ENCODE results near the gene SGMS2.

SGMS2 gene

GRCh38 chr4:107799669-107800450 is 24.9 kb upstream of the SGMS2 start:
- no peak overlapping the region for H3K27ac ChIP-seq
- no peak for TF ChIP-seq ZFX (IDR thresholded peaks at IDR 0.05; ENCODE audit: borderline replicate concordance)
- no peak for TF ChIP-seq CTCF (IDR thresholded peaks at IDR 0.05)

- no peak overlapping the region for H3K27ac ChIP-seq
- TF ChIP-seq CTCF (IDR thresholded peaks at IDR 0.05) (no peak), ZFX (IDR thresholded peaks at IDR 0.05; ENCODE audit: borderline replicate concordance) (no peak)
Measured at GRCh38 chr4:107800706-107801105, 24.0 kb upstream of the SGMS2 start.

GRCh38 chr4:107801766-107802211 is 22.9 kb upstream of the SGMS2 start:
- TF ChIP-seq ZFX (IDR thresholded peaks at IDR 0.05; ENCODE audit: borderline replicate concordance) (no peak), CTCF (IDR thresholded peaks at IDR 0.05) (no peak)
- no peak overlapping the region for H3K27ac ChIP-seq

GRCh38 chr4:107804956-107805355 is 19.8 kb upstream of the SGMS2 start:
- TF ChIP-seq ZFX (IDR thresholded peaks at IDR 0.05; ENCODE audit: borderline replicate concordance) (no peak), CTCF (IDR thresholded peaks at IDR 0.05) (no peak)
- H3K27ac ChIP-seq: no peak overlapping the region

GRCh38 chr4:107806196-107806595 is 18.5 kb upstream of the SGMS2 start:
- TF ChIP-seq CTCF (IDR thresholded peaks at IDR 0.05): no peak
- TF ChIP-seq ZFX (IDR thresholded peaks at IDR 0.05; ENCODE audit: borderline replicate concordance): no peak
- H3K27ac ChIP-seq: no peak overlapping the region

GRCh38 chr4:107808572-107808971 is 16.2 kb upstream of the SGMS2 start:
- no peak for TF ChIP-seq CTCF (IDR thresholded peaks at IDR 0.05)
- no peak for TF ChIP-seq ZFX (IDR thresholded peaks at IDR 0.05; ENCODE audit: borderline replicate concordance)
- H3K27ac ChIP-seq: no peak overlapping the region

GRCh38 chr4:107809210-107809609 is 15.5 kb upstream of the SGMS2 start:
- H3K27ac ChIP-seq: no peak overlapping the region
- TF ChIP-seq ZFX (IDR thresholded peaks at IDR 0.05; ENCODE audit: borderline replicate concordance) (no peak), CTCF (IDR thresholded peaks at IDR 0.05) (no peak)
